ENCODE measurements around the gene MAP3K5.

Gene MAP3K5

DNA sequence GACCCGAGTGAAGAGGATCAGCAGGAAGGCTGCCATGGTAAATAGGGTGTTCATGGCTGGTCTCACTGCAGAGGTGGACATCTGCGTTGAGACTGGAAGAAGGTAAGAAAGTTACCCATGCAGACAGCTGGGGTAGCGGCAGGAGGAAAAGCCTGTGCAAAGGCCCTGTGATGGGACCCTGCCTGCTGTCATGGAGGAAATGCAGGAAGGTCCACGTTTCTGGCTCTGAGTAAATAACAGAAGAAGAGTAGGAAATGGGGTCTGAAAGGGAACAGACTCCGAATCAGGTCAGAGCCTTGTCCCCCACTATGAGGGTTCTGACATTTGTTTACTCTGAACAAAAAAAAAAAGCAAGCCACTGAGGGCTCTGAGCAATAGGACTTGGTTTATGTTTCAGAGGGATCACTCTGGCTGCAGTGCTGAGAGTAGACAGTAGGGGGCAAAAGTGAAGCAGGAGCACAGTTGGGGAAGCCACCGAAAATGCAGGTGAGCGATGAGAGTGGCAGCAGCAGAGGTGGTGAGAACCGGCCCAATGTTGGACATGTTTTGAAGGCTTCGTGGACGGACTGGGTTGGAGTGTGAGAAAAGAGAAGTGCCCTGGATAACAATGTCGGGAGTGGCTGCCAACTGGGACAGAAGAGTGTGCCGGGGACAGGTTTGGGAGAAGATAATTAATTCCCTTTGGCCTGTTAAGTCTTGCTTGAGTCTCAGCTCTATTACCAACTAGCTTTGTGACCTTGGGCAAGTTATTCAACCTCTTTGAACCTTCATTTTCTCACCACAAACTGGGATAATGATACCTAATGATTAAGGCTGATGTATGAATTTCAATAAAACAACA, 184.1 kb downstream of the MAP3K5 start:
- no peak for DNase-seq (ENCODE audit: extremely low read depth, low read depth)
- TF ChIP-seq, protein P1, sequence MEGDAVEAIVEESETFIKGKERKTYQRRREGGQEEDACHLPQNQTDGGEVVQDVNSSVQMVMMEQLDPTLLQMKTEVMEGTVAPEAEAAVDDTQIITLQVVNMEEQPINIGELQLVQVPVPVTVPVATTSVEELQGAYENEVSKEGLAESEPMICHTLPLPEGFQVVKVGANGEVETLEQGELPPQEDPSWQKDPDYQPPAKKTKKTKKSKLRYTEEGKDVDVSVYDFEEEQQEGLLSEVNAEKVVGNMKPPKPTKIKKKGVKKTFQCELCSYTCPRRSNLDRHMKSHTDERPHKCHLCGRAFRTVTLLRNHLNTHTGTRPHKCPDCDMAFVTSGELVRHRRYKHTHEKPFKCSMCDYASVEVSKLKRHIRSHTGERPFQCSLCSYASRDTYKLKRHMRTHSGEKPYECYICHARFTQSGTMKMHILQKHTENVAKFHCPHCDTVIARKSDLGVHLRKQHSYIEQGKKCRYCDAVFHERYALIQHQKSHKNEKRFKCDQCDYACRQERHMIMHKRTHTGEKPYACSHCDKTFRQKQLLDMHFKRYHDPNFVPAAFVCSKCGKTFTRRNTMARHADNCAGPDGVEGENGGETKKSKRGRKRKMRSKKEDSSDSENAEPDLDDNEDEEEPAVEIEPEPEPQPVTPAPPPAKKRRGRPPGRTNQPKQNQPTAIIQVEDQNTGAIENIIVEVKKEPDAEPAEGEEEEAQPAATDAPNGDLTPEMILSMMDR (IDR thresholded peaks at IDR 0.05; ENCODE audit: low read depth, low read length) = peak; percentile 61

DNA sequence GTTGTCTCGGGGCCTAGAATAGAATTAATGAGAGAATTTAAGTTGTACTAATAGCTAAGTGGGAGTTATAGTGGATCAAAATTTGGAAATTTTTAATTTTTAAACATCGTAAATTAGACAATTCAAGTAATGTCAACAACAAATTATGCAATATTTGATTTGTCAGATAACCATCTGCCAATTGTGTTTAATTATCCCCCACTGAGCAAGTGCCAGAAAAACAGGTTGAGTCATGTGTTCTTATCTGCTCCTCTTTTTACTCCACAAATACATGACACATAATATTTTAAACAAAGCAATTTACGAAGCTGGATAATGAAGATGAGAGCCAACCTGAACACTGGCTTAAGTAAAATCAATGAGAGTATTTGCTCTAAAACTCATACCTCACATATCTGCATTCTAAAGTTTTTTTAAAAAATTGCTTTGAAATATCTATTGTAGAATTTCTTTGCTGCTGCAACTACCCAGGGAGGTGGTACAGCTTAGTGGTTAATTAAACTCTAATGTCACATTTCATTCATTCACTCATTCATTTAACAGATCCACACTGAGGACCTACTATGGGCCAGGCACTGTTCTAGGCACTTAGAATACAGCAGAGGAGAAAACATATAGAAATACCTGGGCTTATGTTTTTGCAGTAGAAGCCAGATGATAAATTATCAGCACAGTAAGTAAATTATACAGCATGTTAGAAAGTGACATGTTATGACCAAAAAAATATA, 184.9 kb downstream of the MAP3K5 start:
- DNase-seq (ENCODE audit: extremely low read depth, low read depth) = no peak
- TF ChIP-seq, protein P1 (IDR thresholded peaks at IDR 0.05; ENCODE audit: low read depth, low read length) = no peak

GRCh38 chr6:136604928-136605510, 187.3 kb downstream of the MAP3K5 start:
- TF ChIP-seq, protein P1 (IDR thresholded peaks at IDR 0.05; ENCODE audit: low read depth, low read length) = no peak
- no peak for DNase-seq (ENCODE audit: extremely low read depth, low read depth)

- TF ChIP-seq, protein P1 (IDR thresholded peaks at IDR 0.05; ENCODE audit: low read depth, low read length) = no peak
Observed at GRCh38 chr6:136604328-136604825, 187.9 kb downstream of the MAP3K5 start.

GRCh38 chr6:136600818-136601217, 191.5 kb downstream of the MAP3K5 start:
- DNase-seq (ENCODE audit: extremely low read depth, low read depth) = no peak
- TF ChIP-seq, protein P1 (IDR thresholded peaks at IDR 0.05; ENCODE audit: low read depth, low read length) = no peak

More at GRCh38 chr6:136604328-136604825, 187.9 kb downstream of the MAP3K5 start:
- no peak for DNase-seq (ENCODE audit: extremely low read depth, low read depth)

DNA sequence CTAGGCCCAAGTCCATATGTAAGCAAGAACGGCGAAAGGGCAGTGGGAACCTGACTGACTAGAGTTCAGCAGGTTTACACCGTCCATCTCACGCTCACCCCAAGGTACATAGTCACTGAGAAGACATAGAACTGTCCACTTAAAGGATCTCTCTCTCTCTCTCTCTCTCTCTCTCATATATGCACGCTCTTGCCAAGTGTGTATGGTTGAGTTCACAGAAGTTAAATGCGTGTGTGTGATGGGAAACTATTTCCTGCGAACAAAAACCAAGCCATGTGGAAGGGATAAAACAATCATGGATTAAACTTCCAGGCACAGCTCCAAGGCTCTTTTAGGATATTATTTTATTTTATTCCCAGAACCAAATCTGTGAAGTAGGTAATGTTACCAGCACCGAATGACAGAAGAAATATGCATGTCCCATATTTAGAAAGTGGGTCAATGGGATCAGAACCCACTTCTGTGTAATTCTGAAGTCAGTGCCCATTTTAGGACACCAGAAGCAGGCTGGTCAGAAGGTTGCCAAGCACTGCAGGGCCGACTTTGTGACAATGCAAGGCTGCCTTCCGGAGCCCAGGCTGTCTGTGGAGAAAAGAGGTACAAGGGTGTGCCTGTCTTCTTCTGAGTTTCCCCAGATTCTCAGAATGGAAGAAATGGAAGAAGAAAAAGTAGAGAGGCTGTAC, 192.8 kb downstream of the MAP3K5 start:
- TF ChIP-seq, protein P1 (IDR thresholded peaks at IDR 0.05; ENCODE audit: low read depth, low read length) = no peak
- peak; percentile 87 for DNase-seq (ENCODE audit: extremely low read depth, low read depth)
